UCSD-AML1 (cell line): Measurements from ENCODE around the gene SPC25.

Source experiments
- DNase-seq: peaks from one replicate; lab custom pipeline; 2025; ENCODE audit not compliant: unreplicated experiment; lab: John Stamatoyannopoulos, UW

The SPC25 gene

DNA sequence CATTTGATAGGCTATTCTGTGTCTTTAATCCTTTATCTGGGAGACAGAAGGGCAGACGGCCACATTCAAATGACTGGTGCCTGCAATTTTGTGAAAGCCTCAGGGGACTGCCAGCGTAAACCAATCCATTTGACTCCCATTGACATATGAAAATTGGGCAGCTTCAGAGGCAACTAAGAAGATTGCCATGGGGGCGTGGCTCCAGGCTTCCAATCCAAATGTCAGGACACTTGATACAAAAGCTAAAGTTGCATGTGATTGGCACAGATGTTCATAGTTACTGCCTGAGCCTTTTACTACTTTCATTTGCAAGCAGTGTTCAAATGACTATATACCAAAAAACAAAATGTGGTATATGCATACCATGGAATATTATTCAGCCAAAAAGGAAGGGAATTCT lies 42.0 kb downstream of the SPC25 start:
- DNase-seq = no peak

DNA sequence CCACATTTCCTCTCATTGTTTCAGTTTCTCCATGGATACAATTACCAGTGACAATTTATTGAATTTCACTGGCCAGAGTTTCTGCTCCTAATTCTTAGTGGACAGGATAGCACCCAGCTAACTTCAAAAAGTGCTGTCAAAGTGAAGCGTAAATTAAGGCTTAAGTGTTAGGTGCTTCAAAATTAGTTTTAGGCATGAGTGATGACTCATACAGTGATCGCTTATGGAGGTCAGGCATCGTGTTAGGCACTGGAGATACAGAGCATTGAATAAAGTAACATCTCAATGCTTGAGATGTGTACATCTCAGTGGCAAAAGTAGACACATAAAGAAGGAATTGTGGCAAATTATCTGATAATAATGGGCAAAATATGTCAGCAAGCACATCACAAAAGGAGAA lies 47.0 kb downstream of the SPC25 start:
- DNase-seq = no peak

DNA sequence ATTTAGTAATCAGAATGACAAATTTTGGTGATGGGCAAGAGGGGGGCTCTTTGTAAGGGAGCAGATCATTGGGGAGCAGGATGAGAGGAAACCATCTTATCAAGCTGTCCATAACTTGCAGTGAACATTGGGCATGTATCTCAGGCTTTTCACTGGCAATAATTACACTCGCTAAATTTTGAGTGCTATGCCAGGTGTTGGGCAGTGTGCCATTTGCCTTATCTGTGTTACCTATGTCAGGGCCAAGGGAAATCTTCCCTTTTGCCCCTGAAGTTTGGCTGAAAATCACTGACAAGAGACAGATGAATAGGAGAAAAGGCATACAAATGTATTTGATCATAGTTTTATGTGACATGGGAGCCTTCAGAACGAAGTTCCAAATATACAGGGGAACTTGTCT lies 48.8 kb downstream of the SPC25 start:
- no peak for DNase-seq

DNA sequence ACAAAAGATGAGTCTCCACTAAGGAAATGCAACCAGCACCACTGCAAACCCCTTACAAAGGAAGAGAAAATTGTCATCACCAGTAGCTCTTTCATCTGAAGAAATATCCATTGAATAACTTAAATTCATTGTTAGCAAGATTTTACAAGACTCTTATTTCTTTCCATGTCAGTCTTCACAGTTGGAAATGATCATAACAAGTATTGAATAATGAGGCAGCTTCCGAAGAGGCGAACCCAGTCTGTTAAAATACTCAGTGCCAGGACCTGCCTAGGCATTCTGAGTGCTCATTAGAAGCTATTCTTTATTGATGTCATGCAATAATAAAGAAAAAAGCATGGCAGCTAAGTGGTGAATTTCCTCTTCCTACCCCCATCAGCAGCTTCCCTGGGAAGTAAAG lies 54.3 kb downstream of the SPC25 start:
- no peak for DNase-seq

DNA sequence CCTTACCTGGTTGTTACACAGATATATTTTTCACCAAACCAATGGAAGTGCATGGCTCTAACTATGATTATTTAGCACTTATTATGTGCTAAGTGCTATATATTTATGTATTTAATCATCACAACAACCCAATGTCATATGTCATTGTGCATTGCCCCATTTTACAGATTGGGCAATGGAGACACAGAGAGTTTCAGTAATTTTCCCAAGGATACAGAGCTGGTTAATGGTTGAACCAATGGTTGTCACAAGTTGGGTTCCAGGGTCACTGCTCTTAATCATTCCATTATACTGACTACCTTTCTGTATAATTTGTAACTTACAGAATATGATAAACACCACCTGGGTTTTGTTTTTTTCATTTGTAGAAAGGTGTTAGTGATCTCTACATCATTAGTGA lies 58.6 kb downstream of the SPC25 start:
- DNase-seq = no peak

DNA sequence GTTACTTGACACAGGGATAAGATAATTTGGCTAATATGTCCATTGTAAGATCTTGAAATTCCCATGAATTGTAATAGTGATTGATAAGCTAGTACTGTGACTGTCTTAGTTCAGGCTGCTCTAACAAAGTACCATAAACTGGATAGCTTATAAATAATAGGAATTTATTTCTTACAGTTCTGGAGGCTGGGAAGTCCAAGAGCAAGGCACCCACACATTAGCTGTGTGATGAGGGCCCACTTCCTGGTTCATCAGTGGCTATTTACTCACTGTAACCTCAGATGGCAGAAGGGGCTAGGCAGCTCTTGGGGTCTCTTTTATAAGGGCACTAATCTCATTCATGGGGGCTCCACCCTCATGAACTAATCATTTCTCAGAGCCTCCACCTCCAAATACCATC lies 59.3 kb downstream of the SPC25 start:
- DNase-seq = no peak

DNA sequence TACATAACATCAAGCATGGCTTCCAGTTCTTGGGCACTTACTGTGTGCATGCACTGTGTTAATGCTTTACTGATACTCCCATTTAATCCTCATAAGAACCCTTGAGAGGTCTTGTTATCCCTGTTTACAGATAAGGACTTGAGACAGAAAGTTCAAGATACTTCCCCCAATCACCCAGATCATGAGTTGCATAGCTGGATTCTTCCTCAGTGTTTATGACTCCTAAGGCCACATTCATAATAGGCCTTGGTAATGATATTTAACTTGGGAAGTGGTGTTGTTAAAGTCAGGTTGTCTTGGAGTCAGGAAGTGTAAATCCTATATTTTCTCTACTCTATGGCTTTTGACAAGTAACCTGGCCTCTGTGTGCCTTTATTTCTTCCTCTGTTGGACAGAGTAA lies 65.1 kb downstream of the SPC25 start:
- DNase-seq = no peak

DNA sequence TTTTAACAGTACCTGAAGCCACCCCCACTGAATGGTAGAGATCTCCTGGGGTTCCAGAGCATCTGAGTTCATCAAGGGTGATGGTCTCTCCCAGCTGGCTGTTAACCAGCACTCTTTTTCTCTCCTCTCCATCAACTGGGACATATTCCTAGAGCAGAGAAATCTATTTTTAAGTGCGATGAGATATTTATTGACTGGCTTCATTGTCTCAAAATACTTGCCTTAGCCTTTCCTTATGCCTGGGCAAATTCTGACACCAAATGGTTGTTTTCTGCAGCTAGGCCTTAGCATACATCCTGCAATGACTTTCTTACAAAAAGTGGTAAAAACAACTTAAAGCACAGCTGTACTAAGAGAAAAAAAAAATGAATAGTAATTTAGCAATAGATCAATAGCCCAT lies 68.2 kb downstream of the SPC25 start:
- DNase-seq = no peak

DNA sequence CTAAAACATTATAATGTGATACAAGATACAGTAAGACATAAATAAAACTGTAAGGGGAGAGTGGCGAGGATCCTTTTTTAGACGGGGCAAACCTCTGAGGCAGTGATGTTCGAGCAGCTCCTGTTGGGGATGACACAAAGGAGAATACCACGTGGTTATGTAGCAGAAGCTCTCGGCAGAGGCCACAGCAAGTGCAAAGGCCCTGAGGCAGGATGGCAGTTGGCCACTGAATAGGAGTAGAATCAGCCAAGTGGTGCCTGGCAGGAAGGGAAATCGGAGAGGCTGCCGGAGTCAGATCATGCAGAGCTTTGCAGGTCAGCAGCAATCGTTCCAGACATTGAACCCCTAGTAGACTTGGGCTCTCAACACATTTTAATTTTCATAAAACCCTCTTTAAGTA lies 68.7 kb downstream of the SPC25 start:
- DNase-seq = no peak
